Measurements from ENCODE around the gene IFT81.
"Not testable (repeated sequence)": the region's sequence is repeated elsewhere in the genome, so short reads cannot be mapped to it uniquely, and the experiment has no call there.

The IFT81 gene

DNA sequence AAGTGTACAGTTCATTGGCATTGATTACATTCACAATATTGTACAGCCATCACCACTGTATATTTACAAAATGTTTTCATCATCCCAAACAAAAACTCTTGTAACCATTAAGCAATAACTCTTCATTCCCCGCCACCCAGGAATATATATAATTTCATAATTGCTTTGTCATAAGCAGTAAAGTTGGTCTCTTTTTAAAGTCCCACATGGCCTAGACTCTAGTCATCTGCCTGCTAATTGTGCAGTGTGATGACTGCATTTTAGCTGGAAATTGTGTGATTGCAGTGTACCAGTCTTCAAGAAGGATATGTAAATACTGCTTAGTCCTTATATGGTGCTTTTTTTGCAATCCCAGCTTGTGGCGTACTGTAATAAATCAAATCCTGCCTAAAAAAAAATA, 81.8 kb downstream of the IFT81 start:
- no peak for DNase-seq

DNA sequence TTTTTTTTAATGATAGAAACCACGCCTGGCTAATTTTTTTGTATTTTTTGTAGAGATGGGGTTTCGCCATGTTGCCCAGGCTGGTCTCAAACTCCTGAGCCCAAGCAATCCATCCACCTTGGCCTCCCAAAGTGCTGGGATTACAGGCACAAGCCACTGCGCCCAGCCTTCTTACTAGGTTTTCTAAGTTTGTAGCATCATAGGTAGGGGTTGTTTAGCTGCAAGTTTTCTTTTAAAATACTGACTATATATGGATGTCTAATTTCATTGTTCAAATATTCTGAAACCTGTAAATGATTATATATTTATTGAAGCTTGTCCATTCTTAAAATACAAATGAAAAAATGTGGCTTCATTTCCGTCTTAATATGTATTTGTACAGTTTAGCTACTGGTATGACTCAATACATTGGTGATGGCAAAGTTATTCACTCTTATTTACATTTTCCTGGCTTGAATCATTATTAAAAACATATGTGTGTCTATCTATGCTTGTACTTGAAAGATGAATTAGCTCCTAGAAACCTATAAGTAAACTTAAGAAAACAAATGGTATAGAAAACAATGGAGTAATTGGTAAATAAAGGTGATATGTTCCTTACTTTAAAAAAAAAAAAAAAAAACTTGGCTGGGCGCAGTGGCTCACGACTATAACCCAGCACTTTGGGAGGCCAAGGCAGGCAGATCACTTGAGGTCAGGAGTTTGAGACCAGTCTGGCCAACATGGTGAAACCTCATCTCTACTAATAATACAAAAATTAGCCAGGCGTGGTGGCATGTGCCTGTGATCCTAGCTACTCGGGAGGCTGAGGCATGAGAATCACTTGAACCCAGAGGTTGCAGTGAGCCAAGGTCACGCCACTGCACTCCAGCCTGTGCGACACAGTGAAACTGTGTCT, 87.7 kb downstream of the IFT81 start:
- not testable (repeated sequence) for DNase-seq

DNA sequence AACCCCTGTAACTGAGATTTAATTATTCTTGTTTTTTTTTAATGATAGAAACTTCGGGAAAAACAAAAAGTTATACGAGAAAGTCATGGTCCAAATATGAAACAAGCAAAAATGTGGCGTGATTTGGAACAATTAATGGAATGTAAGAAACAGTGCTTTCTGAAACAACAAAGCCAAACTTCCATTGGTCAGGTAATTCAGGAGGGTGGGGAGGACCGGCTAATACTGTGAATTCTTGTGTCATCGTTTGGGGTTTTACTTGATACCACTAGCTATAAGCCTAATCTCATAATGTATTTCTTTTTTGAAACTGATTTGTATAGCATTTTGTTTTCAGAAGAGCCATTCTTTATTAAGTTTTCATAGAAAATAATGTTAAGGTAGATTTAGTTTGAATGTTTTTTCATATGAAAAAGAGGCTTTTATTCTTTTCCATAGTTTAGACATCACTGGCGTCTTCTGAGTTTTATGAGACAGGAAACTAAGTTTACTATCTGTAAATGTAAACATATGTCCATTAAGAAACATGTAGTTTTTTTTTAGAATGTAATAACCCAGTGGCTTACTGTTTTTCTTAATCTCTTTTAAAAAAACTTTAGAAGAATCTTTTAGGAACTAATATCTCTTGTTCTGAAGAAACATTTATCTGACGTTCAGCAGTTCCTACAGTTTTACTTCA, 94.0 kb downstream of the IFT81 start:
- no peak for DNase-seq

DNA sequence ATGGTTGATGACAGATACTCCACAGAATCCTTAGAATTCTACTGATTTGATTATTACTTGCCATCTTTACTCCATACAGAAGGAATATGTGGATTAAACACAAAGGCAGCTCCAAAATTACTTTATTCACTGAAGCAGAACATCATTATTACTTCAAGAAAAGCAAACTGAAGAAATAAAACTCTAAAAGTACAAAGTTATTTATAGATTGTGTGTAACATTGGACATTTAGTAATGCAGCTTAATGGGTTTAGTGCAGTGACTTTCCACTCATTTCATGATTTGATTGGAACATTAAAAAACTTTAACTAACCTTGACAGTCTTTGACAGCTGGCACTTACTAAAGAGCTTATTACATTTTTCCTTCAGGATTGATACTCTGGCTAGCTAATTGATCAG, 97.9 kb downstream of the IFT81 start:
- no peak for DNase-seq

DNA sequence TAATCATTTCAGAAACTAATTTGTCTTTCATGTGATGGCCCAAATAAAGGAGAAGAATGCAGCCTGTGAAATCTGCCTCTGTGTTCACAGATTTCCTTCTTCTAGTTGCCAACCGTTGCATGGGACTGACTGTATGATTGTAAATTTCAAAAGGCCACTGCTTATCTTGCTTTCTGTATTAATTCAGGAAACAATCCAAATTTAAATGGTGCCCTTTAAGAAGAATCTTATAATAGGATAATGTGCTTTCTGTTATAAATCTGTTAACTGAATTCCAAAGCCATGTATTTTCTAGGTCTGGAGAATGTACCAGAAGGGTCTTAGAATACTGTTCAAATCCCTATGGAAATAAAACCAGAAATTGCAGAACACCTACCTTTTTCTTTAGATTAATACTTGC, 98.3 kb downstream of the IFT81 start:
- DNase-seq = no peak

DNA sequence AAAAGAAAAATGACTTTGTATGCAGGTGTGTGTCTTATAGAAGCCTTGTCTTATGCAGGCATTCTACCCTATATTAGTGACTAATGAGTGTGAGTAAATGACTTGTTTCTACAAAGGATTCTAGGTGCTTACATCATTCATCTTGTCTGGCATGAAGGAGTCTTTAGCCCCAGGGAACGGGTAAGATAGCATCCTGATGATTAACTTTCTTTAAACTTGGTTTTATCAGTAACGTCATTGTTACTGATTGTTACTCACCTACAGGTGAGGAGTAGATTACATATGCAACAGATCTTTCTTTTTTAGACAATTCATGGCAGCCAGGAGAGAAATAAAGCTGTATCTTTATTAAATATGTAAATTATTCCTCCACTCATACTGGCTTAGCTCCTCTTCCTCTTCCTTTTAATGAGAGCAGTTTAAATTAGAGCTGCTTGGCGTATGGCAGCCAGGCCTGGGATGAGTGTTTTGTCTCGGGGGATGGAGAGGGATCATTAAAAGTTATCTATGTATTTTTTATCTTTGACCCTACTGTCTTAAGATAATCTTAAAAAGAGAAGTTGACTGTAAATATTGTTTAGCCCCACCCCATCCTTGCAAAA, 99.7 kb downstream of the IFT81 start:
- DNase-seq = no peak

DNA sequence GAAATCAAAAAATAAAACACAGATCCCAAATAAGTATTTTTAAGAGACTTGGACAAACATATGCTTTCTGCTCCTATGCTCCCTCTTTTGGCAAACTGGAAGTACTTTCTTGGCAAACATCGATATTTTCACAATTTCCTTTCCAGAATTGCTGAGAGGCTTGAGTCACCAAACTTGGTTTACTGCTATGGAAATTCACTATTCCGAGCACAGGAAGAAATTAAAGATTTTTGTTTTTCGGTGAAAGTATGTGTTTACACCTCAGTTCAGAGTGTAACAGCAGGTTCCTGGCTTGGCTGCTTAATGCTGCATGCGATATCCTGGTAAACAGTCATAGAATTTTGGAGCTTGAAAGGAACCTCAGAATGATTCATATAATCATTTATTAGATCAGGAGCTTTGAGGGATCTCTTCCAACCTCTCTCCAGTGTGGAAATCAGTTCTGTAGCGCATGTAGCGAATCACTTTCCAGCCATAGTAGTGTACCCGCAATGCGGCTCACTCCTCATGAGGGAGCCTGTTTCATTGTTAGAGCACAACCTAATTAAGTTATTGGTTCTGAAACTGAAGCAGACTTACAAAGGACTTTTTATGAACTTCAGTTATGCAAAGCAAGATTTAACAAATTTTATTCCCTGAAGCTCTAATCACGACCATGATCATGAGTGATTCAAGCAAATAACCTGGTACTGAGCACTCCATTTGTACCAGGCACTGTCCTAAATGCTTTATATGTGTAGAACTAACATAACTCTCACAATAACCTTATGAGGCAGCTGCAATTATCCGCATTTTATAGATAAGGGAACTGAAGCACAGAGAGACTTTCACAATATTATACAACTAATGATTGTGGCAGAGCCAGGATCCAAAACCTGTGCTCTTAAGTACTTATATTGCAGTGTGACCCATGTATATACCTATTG, 100.5 kb downstream of the IFT81 start:
- DNase-seq = peak in 2 of 14 donors; percentile 4 to 7

DNA sequence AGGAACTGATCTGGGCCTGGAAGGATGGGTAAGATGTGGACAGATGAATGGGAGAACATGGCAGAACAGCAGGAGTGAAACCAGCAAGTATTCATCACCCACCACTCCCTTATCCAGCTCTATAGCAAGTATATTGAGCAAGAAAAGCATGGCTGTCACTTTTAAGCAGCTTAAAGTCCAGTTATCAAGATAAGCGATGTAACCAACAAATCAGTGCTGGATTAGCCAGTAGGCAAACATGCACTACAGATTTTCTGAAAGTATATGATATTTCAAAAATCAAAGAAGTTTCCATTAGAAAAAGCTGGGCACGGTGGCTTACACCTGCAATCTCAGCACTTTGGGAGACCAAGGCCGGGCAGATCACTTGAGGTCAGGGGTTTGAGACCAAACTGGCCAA, 103.0 kb downstream of the IFT81 start:
- no peak for DNase-seq

DNA sequence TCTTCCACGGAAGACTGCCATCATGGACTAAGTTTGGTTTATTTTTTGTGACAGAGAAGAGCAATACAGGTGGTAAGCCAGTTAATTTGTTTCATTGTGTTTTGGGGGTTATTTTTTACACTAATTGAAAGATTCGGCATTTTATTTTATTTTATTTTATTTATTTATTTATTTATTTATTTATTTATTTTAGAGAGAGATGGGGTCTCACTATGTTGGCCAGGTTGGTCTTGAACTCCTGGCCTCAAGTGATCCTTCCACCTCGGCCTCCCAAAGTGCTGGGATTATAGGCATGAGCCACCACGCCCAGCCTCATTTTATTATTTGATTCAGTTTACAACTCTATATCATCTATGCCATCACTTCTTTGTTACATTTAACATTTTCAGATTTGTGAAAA, 104.2 kb downstream of the IFT81 start:
- not testable (repeated sequence) for DNase-seq

DNA sequence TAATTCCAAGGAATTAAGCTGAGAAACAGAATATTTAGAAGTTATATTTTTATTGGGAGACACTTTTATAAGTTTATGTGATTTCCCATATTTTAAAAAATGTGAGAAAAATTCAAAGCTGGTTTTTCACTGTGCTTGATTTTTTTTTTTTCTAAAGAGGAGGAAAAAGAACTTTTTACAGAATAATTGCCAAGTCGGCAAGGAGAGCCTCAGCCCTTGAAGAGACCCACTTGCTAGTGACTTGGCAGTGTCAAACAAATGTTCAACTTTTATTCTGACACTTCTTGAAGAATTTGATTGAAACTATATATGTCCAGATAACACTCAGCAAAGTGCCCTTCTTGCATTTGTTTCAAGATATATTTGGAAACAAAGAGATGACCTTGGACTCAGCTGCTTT, 104.6 kb downstream of the IFT81 start:
- no peak for DNase-seq

DNA sequence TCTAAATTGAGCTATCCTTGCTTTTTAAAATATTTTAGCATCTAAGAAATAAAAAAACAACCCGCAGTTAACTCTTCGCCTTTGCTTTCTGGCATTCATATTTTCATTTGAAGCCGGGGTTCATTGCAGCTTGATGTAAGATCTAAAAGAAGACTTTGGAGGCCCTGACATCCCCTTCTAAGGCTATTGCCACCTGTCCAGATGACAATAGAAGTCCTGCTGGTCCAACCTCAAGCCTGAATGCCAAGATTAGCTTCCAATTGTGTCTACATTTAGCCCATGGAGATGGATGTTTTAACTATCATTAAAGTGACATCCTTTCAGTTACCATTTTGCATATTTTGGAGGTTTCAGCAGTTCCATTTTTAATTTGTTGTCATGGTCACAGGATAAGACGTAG, 105.3 kb downstream of the IFT81 start:
- DNase-seq = no peak

DNA sequence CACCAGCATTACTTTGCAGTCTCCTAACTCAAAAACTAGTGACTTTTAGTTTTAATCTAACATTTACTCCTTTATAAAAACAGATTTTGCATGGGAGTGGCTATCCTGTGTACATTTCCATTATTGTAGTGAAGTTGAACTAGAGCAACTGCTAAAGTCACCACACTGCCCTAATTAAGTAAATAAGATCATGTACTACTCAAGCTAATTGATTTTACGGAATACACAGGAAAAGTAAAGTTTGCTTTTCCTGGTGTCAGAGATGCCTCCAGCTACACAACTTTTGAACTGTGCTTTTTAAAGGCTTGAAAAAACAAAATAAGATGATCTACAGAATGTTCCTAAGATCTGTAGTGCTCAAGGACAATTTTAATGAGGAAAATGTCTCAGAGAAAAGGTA, 106.5 kb downstream of the IFT81 start:
- DNase-seq = no peak

DNA sequence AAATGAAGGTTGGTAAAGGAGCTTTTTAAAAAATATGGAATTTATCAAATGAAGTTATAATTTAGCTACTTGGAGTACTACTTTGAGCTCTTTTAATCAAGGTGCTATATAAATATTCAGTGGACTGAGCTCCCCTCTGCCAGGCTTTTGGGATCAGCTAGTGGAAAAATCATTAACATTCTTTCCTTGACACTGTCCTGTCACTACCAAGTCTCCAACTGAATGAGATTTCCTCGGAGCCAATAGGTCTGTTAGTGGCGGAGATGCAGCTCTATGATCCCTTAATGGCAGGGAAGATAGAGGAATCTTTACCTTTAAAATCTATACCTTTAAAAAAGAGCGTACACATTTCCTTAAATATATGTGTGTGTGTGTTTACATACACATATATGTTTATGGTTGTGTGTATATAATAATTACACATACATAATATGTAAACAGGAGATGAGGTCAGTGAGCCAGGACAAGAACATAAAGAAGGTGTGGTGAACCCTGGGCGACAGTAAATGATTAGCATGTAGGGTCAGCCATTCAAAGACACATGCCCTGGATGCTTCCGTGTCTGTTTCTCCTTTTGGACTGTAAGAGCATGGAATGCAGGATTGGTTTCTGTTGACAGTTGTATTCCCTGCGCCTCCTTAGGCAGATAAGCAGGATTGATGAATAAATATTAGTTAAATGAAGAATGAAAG, 109.2 kb downstream of the IFT81 start:
- no peak for DNase-seq

DNA sequence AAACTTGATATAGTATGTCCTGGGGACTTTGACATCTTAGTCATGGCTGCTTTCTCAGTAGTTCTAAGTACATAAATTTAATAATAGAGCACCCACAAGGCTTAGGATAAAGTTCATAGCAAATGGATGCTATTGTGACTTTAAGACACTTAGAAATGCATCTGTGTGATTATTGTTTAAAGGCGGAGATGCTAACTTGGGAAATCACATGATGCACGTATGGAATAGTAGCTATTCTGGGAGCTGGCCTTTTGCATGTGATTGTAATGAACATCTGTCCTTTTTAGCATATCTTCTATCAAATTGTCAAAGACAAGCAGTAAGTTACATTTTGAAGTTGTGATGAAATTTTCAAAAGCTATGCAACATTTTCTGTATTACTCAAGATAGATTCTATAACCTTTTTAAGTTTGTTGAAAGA, 110.2 kb downstream of the IFT81 start:
- no peak for DNase-seq

DNA sequence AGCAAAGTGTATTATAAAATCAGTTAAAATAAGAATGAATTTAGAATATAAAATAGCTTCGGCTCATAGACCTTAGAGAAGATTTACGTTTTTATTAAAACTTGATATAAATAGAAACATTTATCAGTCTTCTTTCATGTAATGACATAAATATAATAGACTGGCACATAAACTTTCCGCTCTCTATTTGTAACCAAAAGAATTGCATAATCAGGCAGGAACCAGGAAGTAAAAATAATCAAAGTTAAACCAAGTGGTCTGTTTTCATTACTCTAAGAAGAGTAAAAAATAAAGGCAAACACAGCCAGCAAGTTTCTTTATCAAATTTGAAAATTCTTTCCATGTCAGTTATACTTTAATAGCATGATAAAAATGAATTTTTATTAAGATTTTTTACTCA, 110.6 kb downstream of the IFT81 start:
- no peak for DNase-seq

DNA sequence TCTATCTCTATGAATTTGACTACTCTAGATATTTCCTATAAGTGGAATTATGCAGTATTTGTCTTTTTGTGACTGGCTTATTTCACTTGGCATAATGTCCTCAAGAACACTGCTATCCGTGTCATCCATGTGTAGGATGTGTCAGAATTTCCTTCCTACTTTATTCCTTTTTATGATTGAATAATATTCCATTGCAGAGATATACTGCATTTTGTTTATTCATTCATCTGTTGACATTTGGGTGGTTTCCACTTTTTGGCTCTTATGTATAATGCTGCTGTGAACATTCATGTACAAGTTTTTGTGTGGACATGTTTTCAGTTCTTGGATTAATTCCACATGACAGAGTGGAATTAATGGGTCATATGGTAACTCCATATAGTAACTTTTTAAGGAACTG, 111.2 kb downstream of the IFT81 start:
- DNase-seq = no peak

DNA sequence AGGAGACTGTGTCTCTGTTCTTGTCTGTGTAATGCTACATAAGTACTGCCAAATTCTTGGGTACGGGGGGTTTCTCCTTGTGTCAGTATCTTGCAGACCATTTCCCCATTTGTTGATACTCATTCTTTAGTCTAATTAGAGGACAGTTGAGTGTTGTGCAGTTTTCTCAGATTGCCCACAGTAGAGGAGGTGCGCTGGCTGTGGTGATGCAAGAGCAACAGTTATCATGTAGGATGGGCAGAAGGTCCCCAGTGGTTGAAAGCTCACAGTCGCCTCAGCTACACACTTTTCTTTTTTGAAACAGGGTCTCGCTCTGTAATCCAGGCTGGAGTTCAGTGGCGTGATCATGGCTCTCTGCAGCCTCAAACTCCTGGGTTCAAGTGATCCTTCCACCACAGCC, 119.1 kb downstream of the IFT81 start:
- no peak for DNase-seq

DNA sequence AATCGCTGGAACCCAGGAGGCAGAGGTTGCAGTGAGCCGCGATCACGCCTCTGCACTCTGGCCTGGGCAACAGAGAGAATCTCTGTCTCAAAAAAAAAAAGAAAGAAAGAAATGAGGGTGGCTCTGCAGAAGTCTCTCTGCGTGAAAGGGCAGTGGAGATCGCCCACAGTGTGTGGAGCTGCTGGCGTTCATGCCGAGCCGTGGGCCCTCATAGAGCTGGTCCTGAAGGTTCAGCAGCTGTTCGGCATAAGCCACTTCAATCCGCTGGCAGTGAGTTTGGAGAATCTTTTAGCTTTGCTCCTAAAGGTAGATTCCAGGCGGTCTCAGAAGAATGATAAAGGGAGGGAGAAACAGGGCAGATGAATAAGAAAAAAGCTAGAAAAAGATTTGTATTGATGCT, 120.2 kb downstream of the IFT81 start:
- no peak for DNase-seq

DNA sequence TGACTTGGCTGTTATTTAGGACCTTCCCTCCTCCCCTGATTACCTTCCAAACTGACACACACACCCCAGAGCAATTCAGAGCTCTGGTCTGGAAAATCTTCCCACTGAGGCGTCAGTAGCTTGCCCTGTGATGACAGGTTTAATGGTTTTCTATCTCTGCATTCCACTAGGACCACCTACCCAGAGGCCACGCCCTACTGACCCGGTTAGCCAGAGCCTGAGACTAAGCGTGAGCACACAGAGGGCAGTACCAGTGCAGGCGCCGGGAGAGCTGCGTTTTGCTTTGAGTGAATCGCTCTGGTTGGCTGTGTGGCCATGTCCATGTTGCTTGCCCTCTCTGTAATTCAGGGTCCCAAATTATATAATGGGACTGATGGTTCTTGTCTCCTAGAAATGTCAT, 120.7 kb downstream of the IFT81 start:
- no peak for DNase-seq

DNA sequence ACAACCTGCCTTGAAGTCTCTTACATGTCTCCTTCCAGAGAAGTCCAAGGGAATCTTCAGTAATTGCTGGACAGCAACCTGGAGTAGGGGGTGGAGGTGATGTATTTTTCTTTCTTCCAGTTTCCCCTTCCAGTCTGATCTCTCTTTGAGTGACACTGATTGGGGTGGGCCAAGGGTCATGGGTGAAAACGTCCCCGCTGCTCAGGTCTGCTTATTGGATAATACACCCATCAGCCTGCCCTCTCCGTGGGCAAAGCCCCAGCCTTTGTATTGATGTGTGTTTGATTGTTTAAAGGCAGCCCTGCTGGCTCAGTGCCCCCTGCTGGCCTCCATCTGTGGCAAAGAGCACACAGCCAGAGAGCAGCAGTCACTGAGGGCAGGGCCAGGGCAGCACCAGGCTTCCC, 121.2 kb downstream of the IFT81 start:
- DNase-seq = peak in 2 of 14 donors; percentile 6 to 8

DNA sequence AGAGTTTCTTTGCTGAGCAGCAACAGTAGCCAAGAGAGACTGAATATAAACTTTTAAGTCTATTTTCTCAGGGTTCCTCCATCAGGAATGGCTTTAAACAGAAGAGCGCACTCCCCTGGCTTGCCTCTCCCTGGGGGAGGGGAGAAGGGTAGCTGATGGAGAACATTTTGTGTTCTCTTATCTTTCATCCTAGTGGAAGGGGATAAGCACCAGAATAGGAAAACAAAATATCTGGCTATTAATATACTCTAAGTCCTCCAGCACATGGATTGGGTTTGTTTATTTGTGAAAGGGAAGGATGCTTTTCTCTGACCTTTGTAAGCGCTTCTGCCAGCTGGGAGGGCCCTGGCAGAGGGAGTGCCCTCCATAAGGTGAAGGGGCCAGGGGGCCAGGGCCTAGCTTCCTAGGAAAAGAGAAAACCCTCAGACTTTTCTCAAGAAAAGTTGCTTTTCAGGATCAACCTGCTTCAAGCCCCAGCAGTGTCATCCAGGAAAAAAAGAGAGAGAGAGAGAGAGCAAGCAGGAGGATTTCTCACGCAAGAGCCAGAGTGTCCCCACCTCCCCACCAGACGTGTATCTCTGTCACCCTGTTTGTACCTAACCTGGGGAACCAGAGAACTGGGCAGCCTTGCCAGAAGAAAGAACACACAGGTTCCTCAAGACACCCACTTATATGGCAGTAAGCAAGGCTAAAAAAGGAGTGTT, 122.6 kb downstream of the IFT81 start:
- DNase-seq = no peak
